Measurements from ENCODE around the gene TCF7L2.

DNA sequence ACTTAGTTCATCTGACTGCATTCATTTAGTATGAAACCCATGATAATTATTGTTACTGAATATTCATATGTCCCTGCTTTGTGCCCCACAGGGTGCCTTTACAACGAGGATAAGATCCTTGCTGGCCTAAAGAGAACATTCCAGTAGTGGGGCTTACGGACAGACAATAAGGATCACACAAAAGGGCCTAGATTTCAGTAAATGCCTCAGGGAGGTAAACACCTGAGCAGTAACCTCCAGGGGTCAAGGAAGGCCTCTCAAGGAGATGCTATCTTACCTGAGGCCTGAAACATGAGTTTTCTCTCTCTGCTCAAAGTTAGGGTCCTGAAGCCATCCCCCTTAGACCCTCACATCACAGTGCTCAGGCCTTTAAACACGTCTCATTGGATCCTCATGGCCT, 228.7 kb downstream of the TCF7L2 start:
- TF ChIP-seq, protein P1, sequence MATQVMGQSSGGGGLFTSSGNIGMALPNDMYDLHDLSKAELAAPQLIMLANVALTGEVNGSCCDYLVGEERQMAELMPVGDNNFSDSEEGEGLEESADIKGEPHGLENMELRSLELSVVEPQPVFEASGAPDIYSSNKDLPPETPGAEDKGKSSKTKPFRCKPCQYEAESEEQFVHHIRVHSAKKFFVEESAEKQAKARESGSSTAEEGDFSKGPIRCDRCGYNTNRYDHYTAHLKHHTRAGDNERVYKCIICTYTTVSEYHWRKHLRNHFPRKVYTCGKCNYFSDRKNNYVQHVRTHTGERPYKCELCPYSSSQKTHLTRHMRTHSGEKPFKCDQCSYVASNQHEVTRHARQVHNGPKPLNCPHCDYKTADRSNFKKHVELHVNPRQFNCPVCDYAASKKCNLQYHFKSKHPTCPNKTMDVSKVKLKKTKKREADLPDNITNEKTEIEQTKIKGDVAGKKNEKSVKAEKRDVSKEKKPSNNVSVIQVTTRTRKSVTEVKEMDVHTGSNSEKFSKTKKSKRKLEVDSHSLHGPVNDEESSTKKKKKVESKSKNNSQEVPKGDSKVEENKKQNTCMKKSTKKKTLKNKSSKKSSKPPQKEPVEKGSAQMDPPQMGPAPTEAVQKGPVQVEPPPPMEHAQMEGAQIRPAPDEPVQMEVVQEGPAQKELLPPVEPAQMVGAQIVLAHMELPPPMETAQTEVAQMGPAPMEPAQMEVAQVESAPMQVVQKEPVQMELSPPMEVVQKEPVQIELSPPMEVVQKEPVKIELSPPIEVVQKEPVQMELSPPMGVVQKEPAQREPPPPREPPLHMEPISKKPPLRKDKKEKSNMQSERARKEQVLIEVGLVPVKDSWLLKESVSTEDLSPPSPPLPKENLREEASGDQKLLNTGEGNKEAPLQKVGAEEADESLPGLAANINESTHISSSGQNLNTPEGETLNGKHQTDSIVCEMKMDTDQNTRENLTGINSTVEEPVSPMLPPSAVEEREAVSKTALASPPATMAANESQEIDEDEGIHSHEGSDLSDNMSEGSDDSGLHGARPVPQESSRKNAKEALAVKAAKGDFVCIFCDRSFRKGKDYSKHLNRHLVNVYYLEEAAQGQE (IDR thresholded peaks at IDR 0.05; ENCODE audit: insufficient read depth in 1 of 2, low read depth in 2 of 2, low read length in 2 of 2): no peak
- no peak for TF ChIP-seq FOXP2 (optimal IDR thresholded peaks at IDR 0.05; ENCODE audit: borderline replicate concordance, extremely low read depth, extremely low read length, insufficient read depth)
- TF ChIP-seq POLR2AphosphoS5 (IDR thresholded peaks at IDR 0.05; ENCODE audit: low read depth, low read length): no peak

All from PFSK-1 (cell line).